Esophagus squamous epithelium (tissue), 4 donors: ENCODE results near the gene MTRR.

ENCODE experiments used
- POLR2A ChIP-seq, 4 donors: fragments of 450-650 bp; IDR thresholded peaks; one replicate each; pipeline ENCODE4 v1.6.1; 2017; ENCODE audit warnings: antibody characterized with exemption in 4 of 4, mild to moderate bottlenecking in 4 of 4, moderate library complexity in 3 of 4
- TF ChIP-seq, protein P1 (sequence below), 6 experiments: fragments of 450-650 bp in 4 of 6; fragments of 200-600 bp in 2 of 6; sonication (generic) in 2 of 6; IDR thresholded peaks; one replicate each; pipeline ENCODE4 v1.5.1; 2016 to 2019; ENCODE audit warnings: antibody characterized with exemption in 6 of 6, mild to moderate bottlenecking in 4 of 6, moderate library complexity in 4 of 6

DNA sequence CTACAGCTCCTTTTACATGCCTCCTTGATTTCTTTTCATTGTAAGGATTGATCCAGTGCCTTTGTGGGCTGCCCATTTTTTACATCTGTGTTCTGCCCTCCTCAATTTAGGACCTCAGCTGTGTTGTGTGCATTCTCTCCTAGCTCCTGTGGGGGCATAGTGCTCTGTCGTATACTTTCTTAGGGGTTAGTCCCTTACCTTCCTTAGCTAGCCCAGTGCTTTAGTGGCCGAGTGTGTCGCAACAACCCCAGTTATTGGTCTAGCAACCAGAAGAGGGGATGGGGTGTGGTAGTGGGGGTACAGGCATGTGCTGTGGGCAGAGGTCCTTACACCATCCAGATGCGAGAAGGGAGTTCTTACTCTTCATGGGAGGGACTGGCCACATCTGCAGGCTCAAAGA is 12.1 kb downstream of the MTRR start:
- TF ChIP-seq, protein P1, sequence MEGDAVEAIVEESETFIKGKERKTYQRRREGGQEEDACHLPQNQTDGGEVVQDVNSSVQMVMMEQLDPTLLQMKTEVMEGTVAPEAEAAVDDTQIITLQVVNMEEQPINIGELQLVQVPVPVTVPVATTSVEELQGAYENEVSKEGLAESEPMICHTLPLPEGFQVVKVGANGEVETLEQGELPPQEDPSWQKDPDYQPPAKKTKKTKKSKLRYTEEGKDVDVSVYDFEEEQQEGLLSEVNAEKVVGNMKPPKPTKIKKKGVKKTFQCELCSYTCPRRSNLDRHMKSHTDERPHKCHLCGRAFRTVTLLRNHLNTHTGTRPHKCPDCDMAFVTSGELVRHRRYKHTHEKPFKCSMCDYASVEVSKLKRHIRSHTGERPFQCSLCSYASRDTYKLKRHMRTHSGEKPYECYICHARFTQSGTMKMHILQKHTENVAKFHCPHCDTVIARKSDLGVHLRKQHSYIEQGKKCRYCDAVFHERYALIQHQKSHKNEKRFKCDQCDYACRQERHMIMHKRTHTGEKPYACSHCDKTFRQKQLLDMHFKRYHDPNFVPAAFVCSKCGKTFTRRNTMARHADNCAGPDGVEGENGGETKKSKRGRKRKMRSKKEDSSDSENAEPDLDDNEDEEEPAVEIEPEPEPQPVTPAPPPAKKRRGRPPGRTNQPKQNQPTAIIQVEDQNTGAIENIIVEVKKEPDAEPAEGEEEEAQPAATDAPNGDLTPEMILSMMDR (IDR thresholded peaks at IDR 0.05) = no peak
- TF ChIP-seq POLR2A (IDR thresholded peaks at IDR 0.05) = no peak
